HPDE6-E6E7 (cell line): ENCODE results near the gene WNT7B.

Source experiments
- DNase-seq: peaks from one replicate; pipeline ENCODE4 v3.0.0; 2011; ENCODE audit warnings: missing footprints; ENCODE audit errors: extremely low spot score

Gene WNT7B

GRCh38 chr22:45872659-45873263, 104.2 kb downstream of the WNT7B start:
- DNase-seq: no peak

- DNase-seq: no peak
These were observed 105.2 kb downstream of the WNT7B start for GRCh38 chr22:45871721-45872120.
